GM21529 (cell line): Measurements from ENCODE around the gene EPB41L4B.
A peak's percentile ranks its signal among the peaks of the same experiment; 100 is the strongest.

Experiments
- ATAC-seq: cut with Tn5 transposase; IDR thresholded peaks from one replicate; pipeline ENCODE4 v1.9.1; 2021; ENCODE audit not compliant: unreplicated experiment

EPB41L4B gene

DNA sequence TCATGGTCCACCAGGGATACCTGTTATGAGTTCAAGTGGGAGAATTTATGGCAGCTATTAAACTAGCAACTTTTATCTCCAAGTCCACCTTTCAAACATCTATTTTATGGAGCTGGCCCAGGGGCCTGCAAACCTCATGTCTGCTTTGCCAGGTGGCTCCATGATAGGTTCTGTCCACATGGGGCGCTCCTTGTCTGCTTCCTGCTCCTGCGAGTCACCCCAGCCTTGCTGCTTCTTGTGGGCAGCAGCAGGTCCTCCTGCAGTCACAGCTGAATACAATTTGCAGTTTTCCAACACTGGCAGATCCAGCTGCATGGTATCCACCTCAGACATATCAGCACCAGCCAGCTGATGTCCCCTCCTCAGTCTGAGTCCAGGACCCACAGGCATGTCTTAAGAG lies 114.2 kb downstream of the EPB41L4B start:
- ATAC-seq = no peak

DNA sequence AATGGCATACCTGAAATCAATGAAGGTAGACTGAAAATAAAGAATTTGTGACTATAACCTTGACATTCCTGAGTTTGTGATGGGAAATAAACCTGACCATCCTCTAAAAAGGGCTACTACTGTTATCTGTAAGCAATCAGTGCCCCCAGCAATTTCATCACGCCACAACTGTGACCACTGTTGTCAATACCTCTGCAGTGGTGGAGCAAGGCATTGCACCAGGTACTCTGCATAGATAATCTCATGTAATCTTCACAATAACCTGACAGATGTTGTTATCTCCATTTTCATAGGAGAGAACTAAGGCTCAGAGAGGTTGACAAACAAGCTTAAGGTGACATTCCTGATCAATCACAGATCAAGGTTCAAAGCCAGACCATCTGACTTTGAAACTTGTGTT lies 115.3 kb downstream of the EPB41L4B start:
- no peak for ATAC-seq

DNA sequence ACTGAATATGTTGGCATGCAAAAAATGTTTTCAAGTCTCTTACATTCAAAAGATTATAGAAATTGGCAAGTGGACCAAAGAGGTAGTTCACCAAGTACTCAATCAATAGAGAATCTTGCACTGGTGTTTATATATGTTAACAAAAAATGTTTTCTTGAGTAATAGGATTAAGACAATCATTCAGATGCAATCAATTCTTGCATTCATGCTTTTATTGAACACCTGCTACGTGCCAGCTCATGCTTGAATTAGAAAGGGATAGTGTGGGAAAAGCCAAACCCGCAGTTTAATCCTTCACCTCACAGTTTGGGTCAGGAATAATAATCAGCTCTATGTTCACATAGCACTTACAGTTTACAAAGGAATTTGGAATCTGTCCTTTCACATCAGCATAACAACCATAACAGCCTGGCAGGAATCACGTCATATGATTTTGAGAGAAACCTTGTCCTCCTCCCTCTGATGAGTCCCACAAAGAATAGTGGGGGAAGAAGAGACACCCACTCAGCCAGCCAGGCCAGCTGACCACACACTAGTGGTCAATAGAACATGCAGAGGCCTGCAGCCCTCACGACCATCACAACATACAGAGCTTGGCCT lies 117.0 kb downstream of the EPB41L4B start:
- no peak for ATAC-seq

DNA sequence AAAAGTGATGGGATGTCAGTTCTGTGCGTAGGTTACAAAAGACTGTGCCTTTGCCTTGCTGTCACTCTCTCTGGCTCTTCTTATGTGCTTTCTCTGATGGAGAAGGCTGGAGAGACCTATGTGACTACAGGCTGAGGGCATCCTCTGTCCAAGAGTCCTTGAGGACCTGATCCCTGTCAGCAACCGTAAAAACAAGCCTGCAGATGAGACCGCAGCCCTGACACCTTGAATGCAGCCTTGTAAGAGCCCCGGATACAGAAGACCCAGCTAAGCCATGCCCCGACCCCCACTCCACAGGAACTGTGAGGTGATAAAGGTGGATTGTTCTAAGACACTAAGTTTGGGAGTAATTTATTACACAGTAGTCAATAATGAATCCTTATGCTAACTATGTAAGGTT lies 121.2 kb downstream of the EPB41L4B start:
- no peak for ATAC-seq

DNA sequence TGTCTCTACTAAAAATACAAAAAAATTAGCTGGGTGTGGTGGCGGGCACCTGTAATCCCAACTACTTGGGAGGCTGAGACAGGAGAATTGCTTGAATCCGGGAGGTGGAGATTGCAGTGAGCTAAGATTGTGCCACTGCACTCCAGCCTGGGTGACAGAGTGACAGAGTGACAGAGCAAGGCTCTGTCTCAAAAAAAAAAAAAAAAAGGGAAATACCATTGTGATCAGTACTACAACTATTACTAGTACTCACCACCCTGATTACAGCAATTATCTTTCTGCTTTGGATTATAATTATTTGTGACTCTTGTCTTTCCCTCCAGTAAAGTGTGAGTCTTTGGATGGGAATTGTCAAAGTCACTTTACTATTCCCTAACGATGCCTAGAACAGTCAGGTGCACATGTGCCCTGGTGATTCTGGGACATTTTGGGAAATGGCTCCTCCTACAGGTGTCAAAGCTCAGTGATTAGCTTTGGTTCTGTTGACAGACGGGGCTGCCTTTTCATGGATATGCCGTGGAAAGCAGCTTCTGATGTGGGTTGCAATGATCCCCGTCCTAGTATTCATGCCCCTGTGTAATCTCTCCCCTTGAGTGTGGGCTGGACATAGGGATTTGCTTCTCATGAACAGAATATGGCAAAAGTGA lies 122.0 kb downstream of the EPB41L4B start:
- ATAC-seq = no peak

DNA sequence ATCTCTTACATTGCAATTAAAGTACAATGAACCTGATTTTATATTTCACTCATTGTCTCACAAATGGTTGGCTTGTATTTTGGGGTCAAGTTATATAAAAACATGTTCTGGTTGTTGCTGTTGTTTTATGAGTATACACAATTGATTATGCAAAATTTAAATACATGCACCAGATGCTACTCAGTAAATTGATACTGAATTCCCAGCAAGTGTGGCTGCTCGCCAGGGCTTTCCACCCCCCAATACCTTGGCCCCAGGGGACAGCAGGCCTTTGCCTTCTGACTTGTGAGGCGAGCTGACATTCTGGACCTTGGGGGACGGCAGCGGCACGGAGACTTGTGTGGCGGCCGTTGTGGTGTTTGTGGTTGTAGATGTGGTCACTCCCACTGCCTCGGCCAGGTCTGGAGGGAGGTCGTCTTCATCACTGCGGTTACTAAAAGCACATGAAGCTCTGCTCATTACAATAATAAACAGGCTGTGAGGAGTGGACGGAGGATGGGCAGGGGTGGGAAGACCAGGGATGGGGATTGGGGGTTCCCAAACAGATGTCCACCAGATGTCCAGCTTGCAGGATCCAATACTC lies 126.8 kb downstream of the EPB41L4B start:
- no peak for ATAC-seq

DNA sequence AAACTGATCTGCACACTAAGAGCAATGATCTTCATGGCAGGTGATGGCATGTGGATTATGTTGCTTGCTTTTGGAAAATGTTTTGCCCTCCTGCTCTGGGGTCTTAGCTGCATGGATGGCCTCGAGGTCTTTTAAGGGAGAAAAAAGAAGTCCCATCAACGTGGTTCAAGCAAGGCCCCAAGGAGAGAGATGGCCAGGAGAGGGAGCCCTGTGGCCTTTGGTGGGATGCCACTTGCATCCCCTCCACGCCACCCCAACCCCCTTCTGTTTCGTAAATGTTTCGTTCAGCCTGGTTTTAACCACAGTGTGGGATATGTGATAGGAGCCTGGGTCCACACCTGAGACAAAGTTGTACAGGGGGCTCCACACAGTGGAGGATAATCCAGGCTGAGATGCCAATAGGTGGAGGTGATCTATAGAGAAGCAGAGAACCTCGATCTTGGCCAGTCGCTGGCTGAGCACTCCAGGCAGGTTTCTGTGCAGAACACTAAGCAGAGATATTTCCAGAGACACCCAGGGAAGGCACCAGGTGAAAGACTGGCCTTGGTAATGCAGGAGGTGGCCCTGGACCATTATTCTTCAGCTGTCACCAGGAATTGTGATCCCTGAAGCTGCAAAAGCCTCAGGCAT lies 128.0 kb downstream of the EPB41L4B start:
- ATAC-seq = no peak

DNA sequence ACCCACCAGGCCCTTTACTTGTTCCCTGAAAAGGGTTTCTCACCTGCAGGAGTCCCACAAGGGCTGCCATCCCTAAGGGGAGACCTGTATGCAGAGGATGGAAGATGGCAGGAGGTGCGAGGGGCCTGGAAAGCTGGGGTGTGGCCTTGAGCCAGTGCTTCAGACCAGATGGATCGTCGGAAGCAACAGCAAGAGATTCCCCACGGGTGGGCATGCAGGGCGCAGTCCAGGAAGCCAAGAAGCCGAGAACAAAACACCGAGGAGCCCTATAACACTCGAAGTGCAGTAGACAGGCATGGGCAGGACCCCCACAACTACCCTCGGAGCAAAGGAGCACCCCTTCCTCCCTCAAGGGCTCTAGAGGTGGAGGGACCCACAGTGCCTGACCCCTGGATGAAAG lies 129.1 kb downstream of the EPB41L4B start:
- ATAC-seq = no peak

DNA sequence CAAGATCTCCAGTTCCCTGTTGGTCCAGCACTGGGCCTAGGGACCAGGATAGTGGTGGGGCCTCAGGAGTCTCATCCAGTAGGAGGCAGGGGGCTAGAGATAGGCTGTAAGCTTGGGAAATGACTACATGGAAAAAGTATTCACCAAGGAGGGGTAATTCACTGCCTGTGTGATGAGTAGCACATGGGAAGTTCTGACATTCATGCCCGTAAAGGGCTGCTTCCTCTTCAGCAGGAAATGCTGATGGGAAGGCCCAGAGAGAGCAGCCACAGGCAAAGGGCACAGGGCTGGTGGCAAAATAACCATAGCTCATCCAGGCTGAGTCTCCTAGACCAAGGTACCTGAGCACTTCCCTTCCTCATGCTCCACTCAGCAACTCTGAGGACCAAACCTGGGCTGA lies 130.7 kb downstream of the EPB41L4B start:
- no peak for ATAC-seq

DNA sequence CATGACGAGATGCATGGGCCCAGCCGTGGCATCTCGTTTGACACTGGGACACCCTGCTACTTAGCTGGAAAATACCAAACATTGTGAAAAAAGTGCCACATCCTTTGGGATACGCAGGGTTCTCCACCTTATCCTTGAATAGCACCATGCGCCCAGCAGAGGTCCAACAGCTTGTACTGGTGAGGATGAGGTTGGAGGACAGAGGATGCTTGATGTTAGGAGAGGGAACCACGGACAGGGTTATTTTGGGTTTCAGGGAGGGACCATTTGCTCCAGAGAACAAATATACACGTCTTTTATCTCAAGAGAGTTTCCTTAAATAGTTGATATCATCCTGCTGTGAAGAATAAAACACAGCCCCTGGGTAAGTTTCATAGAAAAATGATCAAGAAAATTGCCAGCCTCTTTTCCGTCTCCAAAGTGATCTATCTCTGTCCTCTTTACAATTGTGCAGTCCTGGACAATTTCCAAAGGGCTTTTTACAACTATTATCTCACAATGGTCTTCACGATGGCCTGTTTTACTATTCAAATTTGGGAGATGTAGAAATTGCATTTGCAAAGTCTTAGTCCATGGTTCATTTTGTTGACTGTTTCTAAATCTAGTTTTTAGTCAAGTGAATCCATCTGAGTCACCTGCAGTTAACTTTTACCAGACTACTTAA lies 133.9 kb downstream of the EPB41L4B start:
- ATAC-seq = no peak

DNA sequence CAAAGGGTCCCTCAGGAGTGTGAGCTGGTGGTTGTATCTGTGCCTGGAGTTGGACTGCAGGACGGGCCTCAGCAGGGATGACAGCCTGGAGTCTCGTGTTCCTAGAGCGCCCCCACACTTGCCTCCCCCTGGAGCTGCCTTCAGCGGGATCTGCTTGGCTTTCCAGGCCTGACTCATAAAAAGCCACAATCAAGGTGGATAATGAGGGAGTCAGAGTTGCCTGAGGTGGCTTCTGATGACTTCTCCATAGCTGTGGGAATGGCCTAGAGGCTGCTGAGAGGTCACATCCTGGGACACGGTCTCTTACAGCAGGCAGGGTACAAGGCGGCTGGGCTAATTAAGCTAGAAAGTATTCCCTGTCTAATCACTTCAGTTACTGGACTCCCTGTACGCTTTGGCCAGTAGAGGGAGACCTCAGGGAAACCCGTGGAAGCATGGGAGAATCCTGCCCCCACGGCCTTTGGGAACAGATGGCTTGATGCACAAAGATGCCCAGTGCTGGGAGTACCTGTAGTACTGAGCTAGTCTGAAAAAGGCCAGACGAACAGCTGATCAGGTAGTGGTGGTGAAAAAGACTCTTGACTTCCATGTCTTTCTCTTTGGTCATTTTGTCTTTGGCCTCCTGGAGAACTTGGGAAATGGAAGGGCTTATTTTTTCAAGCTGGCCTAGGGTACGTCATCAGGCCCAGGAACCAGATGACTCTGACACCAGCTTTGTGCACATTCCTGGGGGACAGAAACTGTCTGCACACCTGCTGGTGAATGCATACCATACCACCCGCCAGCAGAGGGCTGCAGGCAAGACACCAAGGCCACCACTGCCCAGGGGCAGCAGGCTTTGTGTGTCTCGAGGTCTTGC lies 137.7 kb downstream of the EPB41L4B start:
- peak; percentile 56 for ATAC-seq

DNA sequence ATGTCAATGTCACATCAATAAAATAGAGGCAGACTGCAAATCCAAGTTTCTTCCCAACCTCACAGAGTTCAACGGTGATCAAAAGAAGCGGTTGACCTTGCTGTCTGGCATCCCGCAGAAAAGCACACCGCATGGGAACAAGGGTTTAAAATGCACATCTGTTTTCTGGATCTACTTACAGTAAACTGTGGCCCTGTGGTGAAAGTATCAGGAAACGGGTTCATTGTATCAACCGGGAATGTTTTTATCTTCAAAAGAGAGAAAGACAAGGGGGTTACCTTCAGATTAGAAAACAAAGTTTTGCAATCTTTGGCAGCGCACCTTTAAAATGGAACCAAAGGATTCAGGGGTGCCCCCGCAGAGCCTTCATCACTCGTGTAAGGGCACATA lies 138.3 kb downstream of the EPB41L4B start:
- no peak for ATAC-seq

DNA sequence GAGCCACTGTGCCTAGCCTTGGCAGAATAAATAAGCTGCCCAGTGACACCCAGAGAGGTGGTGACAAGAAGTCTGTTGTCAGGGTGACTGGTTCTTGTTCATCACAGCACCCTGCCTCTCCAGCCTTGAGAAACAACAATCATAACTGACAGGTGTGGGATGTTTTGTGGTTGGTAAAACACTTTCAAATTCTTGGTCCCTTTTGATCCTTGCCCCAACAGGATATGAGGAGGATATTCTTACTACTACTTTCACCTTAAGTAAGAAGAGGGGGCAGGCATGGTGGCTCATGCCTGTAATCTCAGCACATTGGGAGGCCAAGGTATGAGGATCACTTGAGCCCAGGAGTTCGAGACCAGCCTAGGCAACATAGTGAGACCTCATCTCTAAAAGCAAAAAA lies 139.6 kb downstream of the EPB41L4B start:
- peak; percentile 79 for ATAC-seq

DNA sequence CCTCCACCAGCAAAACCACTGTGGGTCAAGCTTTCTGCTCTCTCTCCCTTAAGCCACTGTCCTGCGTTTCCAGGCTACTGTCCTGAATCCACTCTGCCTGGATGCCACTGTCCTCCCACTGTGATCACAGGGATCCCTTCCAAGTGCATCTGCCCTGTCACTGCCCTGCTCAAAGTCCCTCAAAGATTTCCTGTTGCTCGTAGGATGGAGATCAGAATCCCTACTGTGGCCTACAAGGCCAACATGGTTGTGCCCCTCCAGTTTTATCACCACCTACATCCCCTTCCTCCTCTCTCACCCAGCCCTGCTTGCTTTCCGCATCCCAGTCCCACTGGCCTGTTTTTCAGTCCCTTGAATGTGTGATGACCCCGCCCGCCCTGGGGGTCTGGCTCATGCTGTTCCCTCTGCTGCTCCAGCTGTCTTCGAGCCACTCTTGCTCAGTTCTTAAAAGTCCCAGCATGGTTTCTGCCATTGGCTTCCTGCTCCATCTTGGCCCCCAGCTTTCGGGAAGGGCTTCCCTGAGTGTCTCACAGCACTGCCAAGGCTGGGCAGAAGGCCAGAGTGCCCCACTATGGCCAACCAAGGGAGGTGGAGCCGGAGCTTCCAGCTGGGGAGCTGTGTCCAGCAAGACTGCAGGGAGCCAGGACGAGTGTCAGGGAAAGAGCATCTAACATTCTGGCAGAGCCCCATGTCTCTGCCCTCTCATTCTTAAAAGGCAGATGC lies 140.9 kb downstream of the EPB41L4B start:
- no peak for ATAC-seq

DNA sequence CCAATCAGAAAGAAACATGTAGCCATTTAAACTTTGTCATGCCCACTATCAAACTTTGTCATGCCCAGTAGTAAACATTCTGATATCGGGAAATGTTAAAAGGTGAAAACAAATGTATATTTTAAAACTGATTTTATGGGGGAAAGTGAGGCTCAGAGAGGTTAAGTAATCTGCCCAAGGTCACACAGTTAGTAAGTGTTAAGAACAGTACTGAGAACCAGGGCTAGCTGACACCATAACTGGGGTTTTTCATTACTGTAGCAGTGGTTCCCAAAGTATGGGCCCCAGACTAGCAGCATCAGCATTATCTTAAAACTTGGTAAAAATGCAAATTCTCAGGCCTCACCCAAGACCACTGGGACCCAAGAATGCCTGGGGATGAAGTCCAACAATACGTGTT lies 143.9 kb downstream of the EPB41L4B start:
- no peak for ATAC-seq

DNA sequence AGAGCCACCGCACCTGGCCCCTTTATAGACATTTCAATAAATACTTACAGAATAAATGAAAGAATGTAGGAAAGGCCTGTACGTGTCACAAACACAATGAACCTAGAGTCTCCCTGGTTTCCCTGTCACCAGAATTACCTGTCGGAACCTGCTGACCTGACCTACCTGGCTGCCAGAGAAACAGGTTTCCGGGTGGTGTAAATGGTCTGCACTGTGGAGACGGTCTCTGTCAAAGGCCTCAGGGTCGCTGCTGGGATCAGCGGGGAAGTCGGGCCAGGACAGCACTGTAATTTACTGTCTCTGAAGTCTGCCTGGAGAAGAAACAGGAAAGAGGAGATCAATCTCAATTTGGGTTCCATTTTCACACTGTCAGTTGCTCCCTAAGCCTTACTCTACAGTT lies 144.5 kb downstream of the EPB41L4B start:
- ATAC-seq = no peak

DNA sequence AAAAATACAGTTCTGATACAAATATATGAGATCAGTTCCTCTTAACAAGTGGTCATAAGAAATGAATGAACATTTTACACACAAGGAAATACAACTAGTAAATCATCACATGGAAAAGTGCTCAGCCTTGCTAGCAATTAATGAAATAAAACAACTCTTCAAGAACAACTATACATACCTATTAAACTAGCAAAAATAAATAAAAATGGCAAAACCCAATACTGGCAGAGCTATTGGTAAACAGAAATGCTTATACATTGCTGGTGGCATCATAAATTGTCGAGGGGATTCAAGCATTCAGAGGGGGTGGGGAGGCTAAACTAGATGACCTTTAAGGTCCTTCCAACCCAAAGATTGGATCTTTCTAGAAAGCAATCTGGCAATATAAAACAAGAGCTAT lies 147.9 kb downstream of the EPB41L4B start:
- ATAC-seq = no peak

DNA sequence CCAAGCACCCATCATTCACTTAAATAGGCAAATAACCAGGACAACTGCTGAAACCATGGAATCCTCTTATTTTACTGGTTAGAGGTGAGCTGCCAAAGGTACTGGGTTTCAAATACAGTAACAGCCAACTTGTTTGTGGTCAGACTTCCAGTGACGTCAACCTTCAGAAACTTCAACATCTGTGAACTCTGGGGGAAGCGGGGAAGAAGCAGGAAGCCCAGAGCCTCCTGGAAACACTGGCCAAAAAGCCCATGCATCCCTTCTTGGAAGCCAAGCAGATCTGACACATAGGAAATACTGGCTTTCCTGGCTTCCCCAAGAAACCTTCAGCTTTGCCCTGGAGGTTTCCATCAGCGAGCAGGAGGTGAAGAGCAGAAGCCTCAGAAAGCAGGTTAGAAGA lies 148.9 kb downstream of the EPB41L4B start:
- ATAC-seq = no peak

DNA sequence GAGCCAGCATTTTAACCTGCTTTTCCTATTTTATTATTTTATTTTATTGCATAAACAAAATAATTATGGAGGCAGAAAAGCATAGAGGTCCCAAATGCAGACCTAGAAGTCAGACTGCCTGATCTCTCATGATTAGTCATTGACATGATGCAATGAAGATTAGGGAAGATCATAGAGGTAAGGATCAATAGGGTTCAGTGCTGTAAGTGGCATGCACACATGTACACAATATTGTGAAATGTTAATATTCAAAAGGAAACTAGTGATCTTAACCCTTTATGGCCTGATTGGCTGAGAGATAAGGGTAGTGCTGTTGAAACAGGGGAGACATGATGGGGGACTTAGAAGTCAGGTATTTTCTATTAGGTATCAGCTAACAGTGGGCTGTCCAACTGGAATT lies 152.7 kb downstream of the EPB41L4B start:
- no peak for ATAC-seq

DNA sequence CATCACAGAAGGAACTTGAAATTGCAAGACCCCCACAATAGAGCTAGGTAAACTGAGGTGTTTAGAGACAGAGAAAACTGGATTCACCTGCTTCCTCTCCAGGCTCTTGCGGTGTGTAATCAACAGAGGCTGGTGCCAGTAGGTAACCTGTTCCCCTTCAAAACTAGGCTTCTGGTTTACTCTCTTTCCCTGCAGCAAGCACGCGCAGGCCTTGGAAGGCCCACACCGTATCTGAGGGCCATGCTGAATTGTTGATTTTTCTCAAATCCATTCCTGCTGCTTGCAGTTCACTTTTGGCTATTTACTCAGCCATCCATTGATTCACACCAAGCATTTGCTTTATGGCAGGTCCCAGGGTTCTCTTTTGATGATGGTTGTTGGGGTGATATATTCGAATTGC lies 153.1 kb downstream of the EPB41L4B start:
- no peak for ATAC-seq
